ENCODE results near the gene ZNHIT2.

Gene ZNHIT2

DNA sequence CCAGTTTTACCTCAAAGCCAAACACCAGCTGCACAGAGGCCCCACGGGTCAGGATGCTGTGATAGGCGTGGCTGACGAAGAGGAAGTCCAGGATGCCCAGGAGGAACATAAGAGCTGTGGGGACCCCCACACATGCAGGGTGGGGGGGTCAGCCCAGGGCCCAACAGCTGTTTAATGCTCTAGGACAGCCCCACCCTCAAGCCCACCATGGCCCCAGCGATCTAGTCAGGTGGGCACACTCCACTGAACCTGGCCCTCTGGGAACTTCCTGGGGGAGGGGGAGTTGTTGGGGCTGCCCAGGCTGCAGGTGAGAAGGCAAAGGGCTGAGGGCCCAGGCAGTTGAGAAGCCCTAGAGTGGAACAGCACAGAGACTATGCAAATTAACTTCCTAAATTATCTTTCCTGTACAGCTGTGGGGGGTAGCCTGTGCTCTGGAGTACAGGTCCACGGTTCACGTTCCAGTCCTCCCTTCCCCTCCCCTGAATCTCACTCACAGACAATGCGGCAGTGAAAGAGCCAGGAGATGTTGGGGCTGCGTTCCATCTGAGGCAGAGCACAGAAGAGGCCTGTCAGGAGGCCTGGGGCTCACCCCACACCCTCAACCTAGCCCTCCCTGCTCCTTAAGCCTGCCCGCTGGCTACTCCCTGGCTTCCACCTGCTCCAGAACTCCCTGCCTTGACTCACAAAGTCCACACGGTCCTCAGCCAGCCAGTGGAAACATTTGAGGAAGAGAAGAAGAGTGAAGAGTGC lies 14.9 kb upstream of the ZNHIT2 start:
- Mint-ChIP-seq H3K9me3 (no peaks in the 10 kb centered on the region), H3K36me3 (ENCODE audit: low read depth) (peaks cover 10% of the 10 kb centered on the region), H3K4me3 (peak overlapping the region; percentile 99), H3K27me3 (ENCODE audit: low read depth, poor library complexity) (peaks cover 5% of the 10 kb centered on the region), H3K4me1 (peaks cover 39% of the 10 kb centered on the region), H3K27ac (no peak overlapping the region)
- no peak for DNase-seq
- TF ChIP-seq, protein P1, sequence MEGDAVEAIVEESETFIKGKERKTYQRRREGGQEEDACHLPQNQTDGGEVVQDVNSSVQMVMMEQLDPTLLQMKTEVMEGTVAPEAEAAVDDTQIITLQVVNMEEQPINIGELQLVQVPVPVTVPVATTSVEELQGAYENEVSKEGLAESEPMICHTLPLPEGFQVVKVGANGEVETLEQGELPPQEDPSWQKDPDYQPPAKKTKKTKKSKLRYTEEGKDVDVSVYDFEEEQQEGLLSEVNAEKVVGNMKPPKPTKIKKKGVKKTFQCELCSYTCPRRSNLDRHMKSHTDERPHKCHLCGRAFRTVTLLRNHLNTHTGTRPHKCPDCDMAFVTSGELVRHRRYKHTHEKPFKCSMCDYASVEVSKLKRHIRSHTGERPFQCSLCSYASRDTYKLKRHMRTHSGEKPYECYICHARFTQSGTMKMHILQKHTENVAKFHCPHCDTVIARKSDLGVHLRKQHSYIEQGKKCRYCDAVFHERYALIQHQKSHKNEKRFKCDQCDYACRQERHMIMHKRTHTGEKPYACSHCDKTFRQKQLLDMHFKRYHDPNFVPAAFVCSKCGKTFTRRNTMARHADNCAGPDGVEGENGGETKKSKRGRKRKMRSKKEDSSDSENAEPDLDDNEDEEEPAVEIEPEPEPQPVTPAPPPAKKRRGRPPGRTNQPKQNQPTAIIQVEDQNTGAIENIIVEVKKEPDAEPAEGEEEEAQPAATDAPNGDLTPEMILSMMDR (IDR thresholded peaks at IDR 0.05), result no peak

DNA sequence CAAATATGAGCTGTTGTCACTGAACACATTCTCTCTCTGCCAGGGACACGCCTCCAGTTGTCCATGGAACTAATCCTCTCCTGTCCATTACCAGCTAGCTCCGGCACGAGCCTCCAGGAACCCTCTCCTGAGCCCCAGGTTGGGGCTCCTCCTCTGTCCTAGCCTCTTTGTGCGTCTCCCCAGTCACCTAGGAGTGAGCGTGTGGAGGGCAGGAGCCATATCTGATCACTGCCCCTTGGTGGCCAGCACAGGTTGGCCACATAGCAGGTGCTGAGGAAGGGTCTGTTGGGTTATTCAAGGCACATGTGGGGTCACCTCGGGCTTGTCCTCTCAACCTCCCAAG lies 14.4 kb upstream of the ZNHIT2 start:
- peaks cover 2% of the 10 kb centered on the region for H3K27me3 Mint-ChIP-seq (ENCODE audit: low read depth, poor library complexity)
- peaks cover 16% of the 10 kb centered on the region for H3K36me3 Mint-ChIP-seq (ENCODE audit: low read depth)
- H3K27ac Mint-ChIP-seq, result no peak overlapping the region
- no peak for DNase-seq
- no peaks in the 10 kb centered on the region for H3K9me3 Mint-ChIP-seq
- no peak overlapping the region for H3K4me3 Mint-ChIP-seq
- TF ChIP-seq, protein P1 (IDR thresholded peaks at IDR 0.05), result no peak
- peaks cover 33% of the 10 kb centered on the region for H3K4me1 Mint-ChIP-seq

DNA sequence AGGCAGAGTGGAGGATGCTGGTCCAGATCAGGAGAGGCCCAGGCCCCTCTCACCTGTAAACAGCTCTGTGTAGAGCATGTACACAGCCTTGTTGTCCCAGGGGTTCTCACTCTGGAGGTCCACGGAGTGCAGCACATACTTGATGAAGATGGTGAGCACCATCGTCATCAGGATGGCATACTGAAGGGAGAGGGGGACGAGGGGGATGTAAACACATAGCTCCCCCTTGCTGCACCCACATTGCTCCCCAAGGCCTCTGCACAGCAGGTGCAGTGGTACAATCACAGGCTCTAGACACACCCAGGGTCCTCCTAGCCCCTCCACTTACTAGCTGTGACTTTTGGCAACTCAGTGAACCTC lies 13.9 kb upstream of the ZNHIT2 start:
- no peak for DNase-seq
- Mint-ChIP-seq H3K27me3 (ENCODE audit: low read depth, poor library complexity) (no peaks in the 10 kb centered on the region), H3K4me1 (peaks cover 28% of the 10 kb centered on the region), H3K9me3 (no peaks in the 10 kb centered on the region), H3K36me3 (ENCODE audit: low read depth) (peaks cover 17% of the 10 kb centered on the region), H3K4me3 (no peak overlapping the region), H3K27ac (peak overlapping the region; percentile 71)
- TF ChIP-seq, protein P1 (IDR thresholded peaks at IDR 0.05), result no peak

DNA sequence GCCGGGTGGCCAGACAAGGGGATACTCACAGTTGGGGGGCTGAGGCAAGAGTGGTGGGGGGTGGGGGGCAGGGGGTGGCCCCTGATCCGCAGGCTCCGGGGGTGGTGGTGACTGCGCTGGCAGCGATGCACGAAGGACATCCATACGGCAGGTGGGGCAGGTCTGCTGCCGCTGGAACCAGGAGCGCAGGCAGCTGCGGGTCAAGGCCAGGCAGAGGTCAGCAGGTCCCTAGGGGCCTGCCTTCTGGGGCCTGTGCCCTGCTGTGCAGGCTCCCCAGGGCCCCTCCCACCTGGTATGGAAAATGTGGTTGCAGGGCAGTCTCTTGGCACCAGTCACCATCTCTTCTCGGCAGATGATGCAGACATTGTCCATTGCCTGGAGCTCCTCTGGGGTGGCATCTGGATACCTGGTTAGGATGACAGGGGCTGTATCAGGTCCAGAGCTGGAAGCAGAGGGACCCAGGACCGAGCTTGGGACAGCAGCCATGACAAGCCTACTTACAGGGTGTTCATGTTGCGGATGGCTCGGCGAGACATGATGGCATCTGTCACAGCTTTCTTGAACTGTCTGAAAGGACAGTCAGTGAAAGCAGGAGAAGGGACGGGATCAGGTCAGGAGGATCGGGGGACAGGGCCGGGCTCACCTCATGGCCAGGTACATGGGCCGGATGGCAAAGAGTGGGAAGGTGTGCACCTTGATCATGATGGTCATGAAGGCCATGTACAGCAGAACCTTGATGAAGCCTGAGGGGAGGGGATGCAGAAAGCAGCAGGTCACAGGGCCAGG lies 13.3 kb upstream of the ZNHIT2 start:
- no peaks in the 10 kb centered on the region for H3K27me3 Mint-ChIP-seq (ENCODE audit: low read depth, poor library complexity)
- no peak overlapping the region for H3K4me3 Mint-ChIP-seq
- peaks cover 23% of the 10 kb centered on the region for H3K4me1 Mint-ChIP-seq
- no peaks in the 10 kb centered on the region for H3K9me3 Mint-ChIP-seq
- TF ChIP-seq, protein P1 (IDR thresholded peaks at IDR 0.05), result no peak
- DNase-seq, result no peak
- peak overlapping the region; percentile 65 for H3K27ac Mint-ChIP-seq
- H3K36me3 Mint-ChIP-seq (ENCODE audit: low read depth), result peaks cover 17% of the 10 kb centered on the region

DNA sequence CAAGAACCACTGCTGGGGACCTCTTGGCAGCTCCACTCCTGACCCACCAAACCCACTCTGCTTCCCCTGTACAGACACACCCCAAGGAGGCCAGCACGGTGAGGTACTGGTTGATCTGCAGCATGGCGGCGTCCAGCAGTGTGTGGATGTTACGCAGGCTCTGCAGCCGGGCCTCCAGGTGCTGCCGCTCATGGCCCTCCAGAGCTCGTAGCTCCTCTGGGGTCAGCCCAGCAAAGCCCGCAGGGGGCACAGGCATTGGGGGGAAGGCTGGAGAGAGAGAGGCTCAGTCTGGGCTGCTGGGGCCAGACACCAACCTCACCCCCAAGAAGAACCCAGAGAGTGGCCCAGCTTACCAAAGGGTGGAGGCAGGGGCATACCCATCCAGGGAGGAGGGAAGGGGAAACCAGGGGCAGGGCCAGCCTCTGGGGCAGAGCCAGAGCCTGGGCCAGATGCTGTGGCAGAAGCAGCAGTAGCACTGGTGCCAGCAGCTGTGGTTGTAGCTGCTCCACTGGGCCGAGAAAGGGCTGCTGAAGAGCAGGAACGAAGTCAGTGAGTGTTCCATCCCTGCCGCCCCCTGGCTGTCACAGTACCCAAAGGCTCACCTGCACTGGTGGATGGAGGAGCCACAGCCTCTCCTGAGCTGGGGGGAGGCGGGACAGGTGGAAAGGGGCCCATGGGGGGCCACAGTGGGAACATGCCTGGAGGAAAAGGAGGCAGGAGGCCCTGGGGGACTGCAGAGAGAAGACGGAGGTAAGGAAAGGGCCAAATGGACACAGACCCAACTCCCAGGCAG lies 12.3 kb upstream of the ZNHIT2 start:
- Mint-ChIP-seq H3K27me3 (ENCODE audit: low read depth, poor library complexity) (no peaks in the 10 kb centered on the region), H3K9me3 (no peaks in the 10 kb centered on the region), H3K4me3 (no peak overlapping the region), H3K4me1 (peaks cover 13% of the 10 kb centered on the region), H3K27ac (no peak overlapping the region), H3K36me3 (ENCODE audit: low read depth) (peaks cover 17% of the 10 kb centered on the region)
- no peak for DNase-seq
- TF ChIP-seq, protein P1 (IDR thresholded peaks at IDR 0.05), result no peak
